ENCODE data around the gene RAB40C.
A peak's percentile ranks its signal among the peaks of the same experiment; 100 is the strongest.

RAB40C gene

GRCh38 chr16:559411-560203, 30.3 kb upstream of the RAB40C start:
- no peak for DNase-seq (ENCODE audit: low read depth, low spot score)

GRCh38 chr16:560204-560700, 29.6 kb upstream of the RAB40C start, which contains the start of gene PRR35:
PRR35 (plus strand) TSS chr16:560394; CDS start chr16:563295, 2,901 bp downstream.
- DNase-seq (ENCODE audit: low read depth, low spot score) = no peak

- no peak for DNase-seq (ENCODE audit: low read depth, low spot score)
Measured at GRCh38 chr16:560701-561412, 29.0 kb upstream of the RAB40C start.

GRCh38 chr16:561413-561794, 28.5 kb upstream of the RAB40C start:
- DNase-seq (ENCODE audit: low read depth, low spot score) = no peak

- DNase-seq (ENCODE audit: low read depth, low spot score) = no peak
Measured at GRCh38 chr16:561957-562938, 27.6 kb upstream of the RAB40C start.

GRCh38 chr16:563072-563644, 26.7 kb upstream of the RAB40C start:
- no peak for DNase-seq (ENCODE audit: low read depth, low spot score)

GRCh38 chr16:564690-565418, 25.0 kb upstream of the RAB40C start:
- peak; percentile 46 for DNase-seq (ENCODE audit: low read depth, low spot score)

GRCh38 chr16:565419-566330, 24.2 kb upstream of the RAB40C start:
- peak; percentile 54 for DNase-seq (ENCODE audit: low read depth, low spot score)

GRCh38 chr16:566475-567372, 23.1 kb upstream of the RAB40C start, which contains the start of gene NHLRC4:
NHLRC4 (plus strand) TSS chr16:567005; CDS start chr16:568048, 1,043 bp downstream.
- peak; percentile 84 for DNase-seq (ENCODE audit: low read depth, low spot score)

GRCh38 chr16:567373-568256, 22.3 kb upstream of the RAB40C start:
- no peak for DNase-seq (ENCODE audit: low read depth, low spot score)

GRCh38 chr16:568401-569258, 21.2 kb upstream of the RAB40C start:
- no peak for DNase-seq (ENCODE audit: low read depth, low spot score)

- peak; percentile 66 for DNase-seq (ENCODE audit: low read depth, low spot score)
Measured at GRCh38 chr16:569445-570254, 20.2 kb upstream of the RAB40C start, which contains the start of gene PIGQ. PIGQ (plus strand) TSS chr16:569968; CDS start chr16:574075, 4,107 bp downstream.

- no peak for DNase-seq (ENCODE audit: low read depth, low spot score)
Measured at GRCh38 chr16:572865-573650, 16.8 kb upstream of the RAB40C start.

GRCh38 chr16:574021-574760, 15.7 kb upstream of the RAB40C start:
- no peak for DNase-seq (ENCODE audit: low read depth, low spot score)

All from ELF-1 (cell line).